Astrocyte (in vitro differentiated cells and primary cell): ENCODE measurements around the gene DCUN1D5. TPM values are rescaled to one million over a fixed set of nuclear protein-coding genes. Genes with fewer than 3 reads are reported as not detected.
A peak's percentile ranks its signal among the peaks of the same experiment; 100 is the strongest.

ENCODE experiments used
- DNase-seq: peaks from one replicate; pipeline ENCODE4 v3.0.0-alpha.2; 2010; ENCODE audit warnings: low read depth
- FAIRE-seq: peaks from 2 replicates; lab custom pipeline; 2011; peaks lifted over from hg19 to GRCh38; lab: Jason Lieb, UNC
- H2AFZ ChIP-seq: 2 replicates; pipeline ENCODE4 v1.6.0; 2012; ENCODE audit warnings: low read depth, low read length, inconsistent platforms
- H3K27ac ChIP-seq: 2 replicates; pipeline ENCODE4 v1.5.1; 2011; ENCODE audit warnings: low read depth, low read length, inconsistent platforms
- H3K27me3 ChIP-seq: 2 replicates; pipeline ENCODE4 v1.6.0; 2011; ENCODE audit warnings: low read length, inconsistent platforms; ENCODE audit not compliant: insufficient read depth
- H3K36me3 ChIP-seq: 2 replicates; pipeline ENCODE4 v1.5.1; 2011; ENCODE audit warnings: low read length, inconsistent platforms; ENCODE audit not compliant: insufficient read depth
- H3K4me1 ChIP-seq: 2 replicates; pipeline ENCODE4 v1.5.1; 2011; ENCODE audit warnings: low read length, inconsistent platforms; ENCODE audit not compliant: insufficient read depth
- H3K4me2 ChIP-seq: 2 replicates; pipeline ENCODE4 v1.6.0; 2012; ENCODE audit warnings: low read length, inconsistent platforms
- H3K4me3 ChIP-seq: 2 replicates; pipeline ENCODE4 v1.5.1; 2011; ENCODE audit warnings: low read depth, mild to moderate bottlenecking, low read length, inconsistent platforms; ENCODE audit not compliant: insufficient read depth
- H3K79me2 ChIP-seq: 2 replicates; pipeline ENCODE4 v1.6.0; 2012; ENCODE audit warnings: mild to moderate bottlenecking, low read length, inconsistent platforms; ENCODE audit not compliant: insufficient read depth
- H3K9ac ChIP-seq: 2 replicates; pipeline ENCODE4 v1.6.0; 2012; ENCODE audit warnings: mild to moderate bottlenecking, low read length, inconsistent platforms
- H3K9me3 ChIP-seq: 2 replicates; pipeline ENCODE4 v1.5.1; 2012; ENCODE audit warnings: low read depth, mild to moderate bottlenecking, low read length, inconsistent platforms; ENCODE audit not compliant: insufficient read depth
- H4K20me1 ChIP-seq: 2 replicates; pipeline ENCODE4 v1.6.0; 2012; ENCODE audit warnings: low read length, inconsistent platforms; ENCODE audit not compliant: insufficient read depth
- H3K27ac Mint-ChIP-seq: one replicate; pipeline ENCODE4 v1.8.0; 2021; ENCODE audit warnings: mild to moderate bottlenecking, mixed read lengths; ENCODE audit not compliant: unreplicated experiment
- H3K27me3 Mint-ChIP-seq: one replicate; pipeline ENCODE4 v1.8.0; 2021; ENCODE audit warnings: low read depth, mixed read lengths; ENCODE audit not compliant: unreplicated experiment
- H3K36me3 Mint-ChIP-seq: one replicate; pipeline ENCODE4 v1.8.0; 2021; ENCODE audit warnings: low read depth, mixed read lengths; ENCODE audit not compliant: unreplicated experiment
- H3K4me1 Mint-ChIP-seq: one replicate; pipeline ENCODE4 v1.8.0; 2021; ENCODE audit warnings: low read depth, mixed read lengths; ENCODE audit not compliant: unreplicated experiment
- H3K4me3 Mint-ChIP-seq: one replicate; pipeline ENCODE4 v1.8.0; 2021; ENCODE audit warnings: mild to moderate bottlenecking, moderate library complexity, mixed read lengths; ENCODE audit not compliant: unreplicated experiment
- H3K9me3 Mint-ChIP-seq: one replicate; pipeline ENCODE4 v1.8.0; 2021; ENCODE audit warnings: mild to moderate bottlenecking, mixed read lengths; ENCODE audit not compliant: unreplicated experiment
- EZH2 ChIP-seq: IDR thresholded peaks from 2 replicates; pipeline ENCODE4 v1.6.1; 2012; ENCODE audit warnings: mild to moderate bottlenecking, low read length, inconsistent platforms; ENCODE audit not compliant: insufficient read depth
- total RNA-seq: library from RNA; stranded (reverse); gene quantifications from 2 replicates; pipeline ENCODE4 v1.2.1, GENCODE V29; 2021
- TF ChIP-seq, protein P1 (sequence below): IDR thresholded peaks from 2 replicates; pipeline ENCODE4 v1.5.1; 2011; ENCODE audit warnings: low read depth, mild to moderate bottlenecking, inconsistent platforms, low read length, moderate library complexity; ENCODE audit not compliant: insufficient read depth

Gene DCUN1D5
- total RNA-seq, 1 donor from 2014 or later = 67.7 TPM

DNA sequence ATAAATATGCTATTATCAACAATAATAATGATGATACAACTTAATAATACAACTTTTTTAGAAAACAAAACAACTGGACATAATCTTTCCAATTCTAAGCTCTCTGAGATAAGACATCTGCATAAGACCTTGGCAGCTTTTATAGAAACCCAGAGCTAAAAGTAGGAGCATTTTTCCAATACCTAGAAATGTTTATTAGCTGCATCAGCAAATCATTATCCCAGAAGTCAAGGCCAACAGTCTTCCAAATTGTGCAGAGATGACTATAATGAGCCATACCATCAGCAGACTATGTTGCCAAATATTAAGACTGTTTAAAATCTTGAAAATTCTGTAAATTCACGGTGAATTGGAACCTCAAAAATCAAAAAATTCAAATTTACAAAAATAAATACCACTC, 30.3 kb downstream of the DCUN1D5 start:
- Mint-ChIP-seq H3K4me3 (no peak overlapping the region), H3K27me3 (no peaks in the 10 kb centered on the region), H3K9me3 (no peaks in the 10 kb centered on the region), H3K36me3 (peaks cover 4% of the 10 kb centered on the region), H3K27ac (no peak overlapping the region), H3K4me1 (no peaks in the 10 kb centered on the region)
- Histone ChIP-seq H3K9ac (no peak overlapping the region), H3K4me3 (no peak overlapping the region), H3K4me2 (no peak overlapping the region), H3K36me3 (peaks cover 34% of the 10 kb centered on the region), H3K27me3 (no peaks in the 10 kb centered on the region), H3K27ac (no peak overlapping the region), H3K79me2 (no peaks in the 10 kb centered on the region), H3K4me1 (no peaks in the 10 kb centered on the region), H2AFZ (no peak overlapping the region), H4K20me1 (peaks cover under 1% of the 10 kb centered on the region), H3K9me3 (no peaks in the 10 kb centered on the region)
- FAIRE-seq (no peak), DNase-seq (no peak)
- TF ChIP-seq, protein P1, sequence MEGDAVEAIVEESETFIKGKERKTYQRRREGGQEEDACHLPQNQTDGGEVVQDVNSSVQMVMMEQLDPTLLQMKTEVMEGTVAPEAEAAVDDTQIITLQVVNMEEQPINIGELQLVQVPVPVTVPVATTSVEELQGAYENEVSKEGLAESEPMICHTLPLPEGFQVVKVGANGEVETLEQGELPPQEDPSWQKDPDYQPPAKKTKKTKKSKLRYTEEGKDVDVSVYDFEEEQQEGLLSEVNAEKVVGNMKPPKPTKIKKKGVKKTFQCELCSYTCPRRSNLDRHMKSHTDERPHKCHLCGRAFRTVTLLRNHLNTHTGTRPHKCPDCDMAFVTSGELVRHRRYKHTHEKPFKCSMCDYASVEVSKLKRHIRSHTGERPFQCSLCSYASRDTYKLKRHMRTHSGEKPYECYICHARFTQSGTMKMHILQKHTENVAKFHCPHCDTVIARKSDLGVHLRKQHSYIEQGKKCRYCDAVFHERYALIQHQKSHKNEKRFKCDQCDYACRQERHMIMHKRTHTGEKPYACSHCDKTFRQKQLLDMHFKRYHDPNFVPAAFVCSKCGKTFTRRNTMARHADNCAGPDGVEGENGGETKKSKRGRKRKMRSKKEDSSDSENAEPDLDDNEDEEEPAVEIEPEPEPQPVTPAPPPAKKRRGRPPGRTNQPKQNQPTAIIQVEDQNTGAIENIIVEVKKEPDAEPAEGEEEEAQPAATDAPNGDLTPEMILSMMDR = no peak
- no peak for TF ChIP-seq EZH2

DNA sequence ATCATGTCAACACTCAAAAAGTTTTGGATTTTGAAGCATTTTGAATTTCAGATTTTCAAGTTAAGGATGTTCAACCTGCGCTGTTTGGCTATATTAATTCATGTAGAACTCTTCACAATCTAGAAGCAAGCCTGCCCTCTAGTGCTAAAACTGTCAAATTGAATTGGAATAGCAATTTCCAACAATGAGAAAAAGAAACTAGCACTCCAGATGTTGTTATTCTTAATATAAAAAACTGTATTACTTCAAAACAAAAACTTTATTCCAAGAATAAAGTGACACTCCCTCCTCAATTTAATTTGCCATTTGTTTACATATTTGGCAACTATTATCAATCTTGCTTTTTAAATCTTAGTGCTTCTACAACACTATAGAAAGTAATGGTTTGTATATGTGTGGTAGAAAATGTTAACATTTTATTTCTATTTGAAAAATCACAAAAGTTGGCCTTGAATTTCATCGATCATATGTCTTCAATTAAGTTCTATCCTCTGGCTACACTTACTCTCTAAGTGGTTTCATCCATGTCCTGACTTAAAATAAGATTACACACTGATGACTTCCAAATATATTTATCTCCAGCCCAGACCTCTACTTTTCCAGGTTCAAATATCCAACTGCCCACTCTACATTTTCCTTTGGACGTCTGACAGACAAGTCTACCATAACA, 36.6 kb downstream of the DCUN1D5 start:
- H3K4me2 ChIP-seq = no peak overlapping the region
- Mint-ChIP-seq H3K4me1 (peaks cover 5% of the 10 kb centered on the region), H3K27ac (no peak overlapping the region), H3K9me3 (no peaks in the 10 kb centered on the region), H3K4me3 (no peak overlapping the region), H3K36me3 (no peaks in the 10 kb centered on the region), H3K27me3 (no peaks in the 10 kb centered on the region)
- FAIRE-seq = peak; percentile 23
- TF ChIP-seq, protein P1 = peak; percentile 72
- no peak for TF ChIP-seq EZH2
- DNase-seq = peak; percentile 30
- no peaks in the 10 kb centered on the region for H3K79me2 ChIP-seq
- peaks cover 5% of the 10 kb centered on the region for H3K36me3 ChIP-seq
- no peak overlapping the region for H3K4me3 ChIP-seq
- H4K20me1 ChIP-seq = no peaks in the 10 kb centered on the region
- no peak overlapping the region for H3K9ac ChIP-seq
- H2AFZ ChIP-seq = no peak overlapping the region
- H3K9me3 ChIP-seq = no peaks in the 10 kb centered on the region
- H3K4me1 ChIP-seq = peaks cover 7% of the 10 kb centered on the region
- H3K27ac ChIP-seq = no peak overlapping the region
- no peaks in the 10 kb centered on the region for H3K27me3 ChIP-seq

DNA sequence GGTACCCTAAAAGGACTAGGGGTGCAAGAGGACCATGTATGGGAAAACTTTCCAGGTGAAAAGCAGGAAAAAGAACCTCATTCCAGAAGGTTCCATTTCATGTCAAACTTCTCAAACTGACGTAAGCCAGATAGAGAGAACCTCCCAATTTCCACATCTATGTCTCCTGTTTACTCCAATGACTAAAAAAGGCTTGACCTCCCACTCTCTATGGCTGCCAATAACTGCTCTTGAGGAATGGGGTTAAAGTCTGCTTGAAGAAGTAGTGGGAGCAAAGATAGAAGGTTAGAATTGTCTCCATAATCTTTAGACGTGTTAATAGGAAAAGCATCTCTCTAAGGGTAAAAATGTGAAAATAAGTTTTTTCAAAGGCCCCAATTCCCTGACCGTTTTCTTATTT, 38.0 kb downstream of the DCUN1D5 start:
- Histone ChIP-seq H3K9ac (no peak overlapping the region), H3K36me3 (peaks cover 2% of the 10 kb centered on the region), H3K4me3 (no peak overlapping the region), H3K4me2 (no peak overlapping the region), H2AFZ (no peak overlapping the region), H3K9me3 (no peaks in the 10 kb centered on the region), H3K4me1 (peaks cover 7% of the 10 kb centered on the region), H3K79me2 (no peaks in the 10 kb centered on the region), H4K20me1 (no peaks in the 10 kb centered on the region), H3K27ac (no peak overlapping the region), H3K27me3 (no peaks in the 10 kb centered on the region)
- no peak overlapping the region for H3K4me3 Mint-ChIP-seq
- H3K27ac Mint-ChIP-seq = no peak overlapping the region
- FAIRE-seq = no peak
- DNase-seq = no peak
- no peaks in the 10 kb centered on the region for H3K9me3 Mint-ChIP-seq
- H3K36me3 Mint-ChIP-seq = no peaks in the 10 kb centered on the region
- TF ChIP-seq, protein P1 = no peak
- TF ChIP-seq EZH2 = no peak
- peaks cover 5% of the 10 kb centered on the region for H3K4me1 Mint-ChIP-seq
- H3K27me3 Mint-ChIP-seq = no peaks in the 10 kb centered on the region
